Measurements from ENCODE around the gene FCER1G. TPM values are rescaled to one million over a fixed set of nuclear protein-coding genes. Genes with fewer than 3 reads are reported as not detected.
A peak's percentile ranks its signal among the peaks of the same experiment; 100 is the strongest.

Gene FCER1G
- total and polyA plus RNA-seq, 9 of the 15 experiments (the other 6 are each of a cell fraction or from before 2014, with no cell fraction given) = 0.15 to 0.69 (median 0.31) TPM; not detected in 2

- in situ Hi-C loops (cut with MboI) (no loop called here), intact Hi-C loops (cut with micrococcal nuclease) (no loop called here)
- H3K4me3 ChIP-seq = no peak overlapping the region
- H3K4me1 ChIP-seq (replicated peaks in 1 of 2; ENCODE audit: control insufficient read depth in 2 of 2, insufficient read depth in 2 of 2, low read length in 2 of 2) = peaks cover 7 to 28% of the 10 kb centered on the region in 2 experiments; a peak in 4 of 5 replicates
- H3K9me3 ChIP-seq (replicated peaks; ENCODE audit: control insufficient read depth, insufficient read depth, low read depth, low read length) = no peaks in the 10 kb centered on the region
- H3K9ac ChIP-seq (ENCODE audit: insufficient read depth in 1 of 2, low read depth in 2 of 2, low read length in 2 of 2) = no peak overlapping the region
- no peak for FAIRE-seq
- no peaks in the 10 kb centered on the region for H4K20me1 ChIP-seq (replicated peaks; ENCODE audit: control insufficient read depth, insufficient read depth, low read length)
- H2AFZ ChIP-seq (ENCODE audit: low read depth, low read length) = 0 out of 2 replicates have a peak overlapping the region, but pooled peaks have one; percentile 25
- no peak for DNase-seq (ENCODE audit: extremely low read depth in 1 of 4, low spot score in 3 of 4)
- H3K27ac ChIP-seq (ENCODE audit: extremely low read depth, low read depth, low read length) = no peak overlapping the region
- peaks cover 15% of the 10 kb centered on the region for H3K79me2 ChIP-seq (ENCODE audit: control insufficient read depth, insufficient read depth, low read length)
- no peaks in the 10 kb centered on the region for H3K27me3 ChIP-seq (ENCODE audit: control insufficient read depth in 2 of 2, insufficient read depth in 2 of 2, low read length in 2 of 2)
- no peak for ATAC-seq
- no peaks in the 10 kb centered on the region for H3K36me3 ChIP-seq (ENCODE audit: control insufficient read depth, insufficient read depth, low read length)
- no TSS peak for BruUV-seq (replicated peaks)
- WGBS (ENCODE audit: insufficient coverage, low coverage, missing lambda C conversion rate) = 47% methylated on average over 6 of the region's 6 CpGs
- H3K4me2 ChIP-seq (ENCODE audit: insufficient read depth, low read length) = no peak overlapping the region
- no peak for TF ChIP-seq BACH1 (tag; IDR thresholded peaks at IDR 0.05)
- 0 out of 2 replicates have a peak, but pooled peaks have one; percentile 24 for TF ChIP-seq ATF3 (IDR thresholded peaks at IDR 0.05)
- no peak for TF ChIP-seq ATF3 (CRISPR knock-in tag; conservative IDR thresholded peaks at IDR 0.05)
- no peak for TF ChIP-seq CEBPG (CRISPR knock-in tag; IDR thresholded peaks at IDR 0.05)
- 0 out of 4 replicates have a peak, but pooled peaks of 1 of the 2 experiments have one; percentile 31 for TF ChIP-seq CEBPG (tag; conservative IDR thresholded peaks at IDR 0.05 in 1 of 2, IDR thresholded peaks at IDR 0.05 in 1 of 2)
- ChIA-PET CTCF (ENCODE audit: low intra/inter-chr PET ratio) (interaction anchor here (0.6 kb wide), 1 partner anchor 520 kb away, joined by 3 read pairs; no protein-coding TSS in a partner anchor), POLR2A (interaction anchor here (1.0 kb wide), 2 partner anchors 10 to 88 kb away, joined by 3 read pairs; no protein-coding TSS in a partner anchor)
- no peaks in the 10 kb centered on the region for H3K9me1 ChIP-seq (ENCODE audit: control insufficient read depth, insufficient read depth, low read length)
Measured at GRCh38 chr1:161222175-161223019, 7.3 kb downstream of the FCER1G start.
